Stimulated activated CD4-positive, alpha-beta T cell treated with anti-CD3 and anti-CD28 coated beads, Interleukin-1b, Interleukin-23, amount 100 ng/mL, for 1 hour (primary cell): ENCODE data around the gene ZBTB49.

Source experiments
- DNase-seq, 2 donors: peaks; one replicate each; pipeline ENCODE4 v3.0.0-alpha.2; 2020; ENCODE audit warnings: low read depth in 2 of 2

Gene ZBTB49

DNA sequence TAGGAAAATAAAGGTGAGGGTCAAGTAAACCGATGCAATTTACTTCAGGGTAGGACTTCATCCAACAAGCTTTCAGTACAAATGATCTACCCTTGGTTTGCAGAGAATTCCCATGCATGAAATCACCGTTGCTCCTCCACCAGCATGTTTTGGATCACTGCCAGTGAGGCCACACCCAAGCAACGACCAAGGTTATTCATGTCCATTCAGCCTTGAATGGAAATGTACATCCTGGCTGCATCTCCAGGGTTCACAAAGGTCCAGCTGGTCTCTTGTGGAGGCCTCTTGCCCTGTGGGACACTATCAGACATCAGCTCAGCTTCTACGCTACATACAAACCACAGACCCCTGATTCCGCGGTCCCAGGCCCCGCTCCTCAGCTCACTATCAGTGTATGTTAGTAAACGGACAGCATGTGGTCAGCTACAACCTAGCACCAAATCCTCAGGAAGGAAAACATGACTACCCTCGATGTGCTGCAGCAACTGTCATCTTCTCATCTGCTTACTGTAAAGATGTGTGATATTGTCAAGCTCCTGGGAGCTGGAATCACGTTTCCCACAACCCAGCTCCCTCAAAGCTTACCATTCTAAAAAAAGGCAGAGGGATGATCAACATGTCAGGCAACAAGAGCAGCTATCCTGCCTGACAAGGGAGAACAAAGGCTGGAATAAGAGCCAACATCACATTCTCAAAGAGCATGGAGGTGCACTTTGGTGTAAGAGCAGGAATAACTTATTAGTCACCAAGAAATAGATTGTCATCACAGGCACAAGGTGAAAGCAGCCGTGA lies 5.0 kb upstream of the ZBTB49 start:
- DNase-seq, result no peak

- DNase-seq, result no peak
Observed at GRCh38 chr4:4288098-4288497, 2.0 kb upstream of the ZBTB49 start.

DNA sequence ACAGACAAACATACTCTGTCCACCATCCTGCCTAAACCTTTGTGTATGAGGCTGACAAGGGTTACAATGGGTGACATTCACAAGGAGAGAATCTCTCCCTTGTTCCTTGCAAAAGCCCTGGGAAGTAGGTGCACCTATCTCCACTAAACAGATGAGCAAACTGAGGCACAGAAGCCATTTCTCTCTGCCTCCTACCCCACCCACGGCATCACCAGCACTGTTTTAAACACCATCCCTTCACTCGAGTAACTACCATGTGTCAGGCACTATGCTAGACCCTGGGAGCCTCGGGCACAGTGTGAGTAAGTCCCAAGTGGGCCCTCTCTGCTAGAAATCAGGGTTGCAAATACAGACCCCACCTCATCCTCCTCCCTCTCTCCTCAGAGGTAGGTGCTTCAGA lies 996 bp upstream of the ZBTB49 start:
- no peak for DNase-seq

DNA sequence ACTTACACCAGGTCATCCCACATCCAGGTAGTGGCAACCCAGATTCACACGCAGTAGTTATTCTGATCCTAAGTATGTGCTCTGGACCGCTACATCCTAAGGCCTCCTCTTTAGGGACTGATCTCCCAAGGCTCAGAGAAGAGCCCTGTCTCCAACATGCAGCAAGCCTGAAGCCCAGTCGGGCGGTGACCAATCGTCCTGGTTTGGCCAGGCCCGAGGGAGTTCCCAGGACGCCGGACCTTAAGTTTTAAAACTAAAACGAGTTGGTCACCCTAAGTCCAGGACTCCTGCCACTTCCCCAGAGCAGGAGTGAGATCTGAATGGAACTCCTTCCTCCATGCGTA lies 482 bp upstream of the ZBTB49 start:
- no peak for DNase-seq

DNA sequence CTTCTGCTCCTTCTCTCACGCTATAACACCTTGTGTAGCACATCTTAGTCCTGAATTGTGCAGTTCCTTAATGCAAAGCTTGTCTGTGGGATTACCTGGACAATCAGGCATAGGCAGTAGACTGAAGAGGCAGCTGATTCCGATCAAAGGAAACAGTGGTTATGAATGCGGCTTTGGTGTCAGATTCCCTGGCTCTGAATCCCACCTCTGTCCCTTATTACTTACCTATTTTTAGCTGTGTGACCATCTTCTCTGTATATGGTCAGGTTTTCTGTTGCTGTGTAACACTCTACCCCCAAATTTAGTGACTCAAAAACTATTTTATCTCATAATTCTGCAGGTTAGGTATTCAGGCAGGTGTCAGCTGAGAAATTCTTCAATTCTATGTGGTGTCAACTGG lies 3.2 kb downstream of the ZBTB49 start:
- no peak for DNase-seq

- DNase-seq, result no peak
Observed at GRCh38 chr4:4296283-4296846, 6.3 kb downstream of the ZBTB49 start.

DNA sequence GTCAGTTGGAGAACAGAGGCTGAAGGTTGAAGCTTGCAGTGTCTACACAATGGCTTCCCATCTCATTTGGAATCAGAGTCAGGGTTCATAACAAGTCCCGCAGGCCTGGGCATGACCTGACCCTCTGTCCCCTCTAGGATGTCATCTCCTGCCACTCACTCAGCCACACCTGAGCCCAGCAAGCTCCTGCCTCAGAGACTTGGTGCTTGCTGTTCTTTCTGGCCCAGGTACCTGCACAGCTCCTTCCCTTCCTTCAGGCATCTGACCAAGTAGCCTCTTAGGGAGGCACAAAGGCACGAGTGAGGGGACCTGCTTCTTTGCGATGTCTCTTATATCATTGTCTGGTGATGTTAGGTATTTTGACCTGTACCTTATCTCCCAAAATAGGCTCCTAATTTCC lies 9.0 kb downstream of the ZBTB49 start:
- no peak for DNase-seq

DNA sequence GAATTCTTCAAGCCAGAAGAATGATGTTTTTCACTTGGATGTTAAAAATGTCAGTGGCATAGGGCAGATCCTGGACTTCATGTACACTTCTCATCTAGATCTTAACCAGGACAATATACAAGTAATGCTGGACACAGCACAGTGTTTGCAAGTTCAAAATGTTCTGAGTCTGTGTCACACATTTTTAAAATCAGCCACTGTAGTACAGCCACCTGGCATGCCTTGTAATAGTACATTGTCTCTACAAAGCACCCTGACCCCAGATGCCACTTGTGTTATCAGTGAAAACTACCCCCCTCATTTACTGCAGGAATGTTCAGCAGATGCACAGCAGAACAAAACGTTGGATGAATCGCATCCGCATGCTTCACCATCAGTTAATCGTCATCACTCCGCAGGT lies 11.9 kb downstream of the ZBTB49 start:
- no peak for DNase-seq

GRCh38 chr4:4302416-4302815 lies 12.4 kb downstream of the ZBTB49 start:
- DNase-seq, result no peak

DNA sequence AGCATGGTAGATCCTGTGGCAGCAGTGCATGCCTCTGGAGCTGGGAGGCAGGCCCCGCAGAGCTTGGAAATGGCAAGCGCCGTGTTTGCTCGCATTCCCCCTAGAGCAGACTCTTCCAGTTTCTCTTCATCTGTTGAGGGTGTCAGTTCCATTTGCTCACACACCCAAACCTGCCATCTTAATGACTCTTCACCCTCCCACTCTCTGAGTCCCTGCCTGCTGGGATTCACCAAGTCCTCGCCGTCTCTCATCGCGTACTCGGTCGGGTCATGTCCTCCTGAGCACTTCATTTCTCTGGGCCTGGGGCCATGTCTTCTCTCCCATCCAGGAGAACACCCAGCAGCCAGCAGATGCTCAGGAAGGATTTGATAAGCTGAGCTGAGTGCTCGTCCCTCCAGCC lies 16.9 kb downstream of the ZBTB49 start:
- DNase-seq, result no peak

GRCh38 chr4:4308800-4309441 lies 18.9 kb downstream of the ZBTB49 start:
- DNase-seq, result no peak

DNA sequence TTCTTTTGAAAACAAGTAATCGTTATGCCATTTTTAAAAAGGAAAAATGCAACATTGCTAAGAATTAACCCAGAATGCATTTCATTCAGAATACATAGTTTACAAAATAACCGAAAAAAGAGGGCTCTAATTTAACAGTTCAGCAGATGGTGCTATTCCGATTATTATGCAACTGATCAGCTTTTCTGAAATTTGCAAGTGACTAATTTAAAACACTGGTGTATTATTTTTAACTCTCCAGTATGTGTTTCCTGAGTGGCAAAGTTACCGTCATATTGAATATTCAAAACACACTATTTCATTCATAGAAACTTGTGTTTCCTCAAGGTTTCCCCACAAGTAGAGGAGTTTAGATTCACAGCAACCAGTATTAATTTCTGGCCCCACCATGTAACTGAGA lies 21.1 kb downstream of the ZBTB49 start:
- no peak for DNase-seq

DNA sequence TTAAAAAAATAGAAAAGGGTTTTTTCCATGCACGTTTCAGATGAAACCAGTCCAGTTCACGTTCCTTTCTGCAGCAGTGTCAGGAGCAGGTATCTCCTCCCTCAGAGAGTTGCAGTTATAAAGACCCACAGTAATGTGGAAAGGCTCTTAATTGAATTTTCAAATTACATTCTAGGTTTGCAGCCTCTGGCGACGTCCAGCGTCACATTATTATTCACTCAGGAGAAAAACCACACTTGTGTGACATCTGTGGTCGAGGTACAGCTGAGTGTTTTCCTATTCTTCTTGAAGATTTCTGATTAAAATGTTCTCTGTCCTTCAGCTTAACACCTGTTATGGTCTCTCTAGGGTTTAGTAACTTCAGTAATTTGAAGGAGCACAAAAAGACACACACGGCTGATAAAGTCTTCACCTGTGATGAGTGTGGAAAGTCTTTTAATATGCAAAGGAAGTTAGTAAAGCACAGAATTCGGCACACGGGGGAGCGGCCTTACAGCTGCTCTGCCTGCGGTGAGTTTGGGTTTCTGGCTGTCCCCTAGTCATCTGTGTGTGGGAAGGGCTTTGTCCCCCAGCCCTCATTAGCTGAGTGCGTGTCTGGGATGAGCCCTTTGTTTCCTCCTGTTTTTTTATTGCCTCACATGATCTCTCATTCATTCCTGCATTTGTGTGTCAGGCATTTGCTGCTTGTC lies 25.6 kb downstream of the ZBTB49 start:
- no peak for DNase-seq

DNA sequence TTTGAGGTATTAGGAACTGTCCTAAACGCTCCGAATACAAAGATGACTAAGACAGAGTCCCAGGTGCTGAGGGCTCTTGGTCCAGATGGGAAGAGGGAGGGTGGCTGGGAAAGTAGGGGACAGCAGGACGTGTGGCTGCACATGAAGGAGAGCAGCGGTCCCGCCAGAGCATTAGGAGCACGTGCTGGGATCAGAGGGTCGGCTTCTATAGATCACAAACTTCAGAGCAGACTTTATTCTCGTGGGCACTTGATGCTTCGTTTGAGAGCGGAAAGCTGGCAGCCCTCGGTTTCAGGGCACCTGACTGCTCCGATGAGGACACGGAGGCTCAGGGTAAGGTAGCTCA lies 26.1 kb downstream of the ZBTB49 start:
- no peak for DNase-seq

DNA sequence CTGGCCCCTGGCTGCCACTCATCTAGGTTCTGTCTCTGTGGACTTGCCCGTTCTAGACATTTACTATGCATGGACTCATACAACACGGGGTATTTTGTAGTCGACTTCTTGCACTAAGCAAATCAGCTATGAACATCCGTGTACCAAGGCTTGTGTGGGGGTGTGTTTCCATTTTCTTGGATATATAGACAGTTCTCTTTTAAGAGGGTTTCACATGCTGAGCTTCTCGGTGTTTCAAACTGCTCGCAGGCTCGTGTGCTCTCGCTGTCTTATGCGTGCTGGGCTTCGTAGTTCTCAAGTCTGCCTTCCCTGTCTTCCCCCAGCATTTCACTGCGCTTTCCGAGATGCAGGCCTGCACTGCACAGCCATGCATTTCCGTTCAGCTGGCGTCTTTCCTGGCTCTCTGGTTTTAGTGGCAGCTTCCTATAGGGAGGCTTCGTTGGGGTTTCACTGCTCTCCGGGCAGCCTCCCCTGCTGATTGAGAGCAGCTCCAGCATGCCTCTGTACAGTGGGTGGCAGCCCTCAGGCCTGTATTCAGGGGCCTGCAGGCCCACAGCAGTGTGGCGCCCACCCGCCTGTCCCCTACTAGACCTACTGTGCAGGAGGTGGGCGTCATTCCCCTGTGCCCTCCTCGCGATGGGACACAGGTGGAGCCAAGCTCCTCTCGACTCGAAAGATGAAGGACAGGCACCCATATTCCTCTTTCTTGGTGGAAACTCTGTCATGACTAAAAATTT lies 27.6 kb downstream of the ZBTB49 start:
- no peak for DNase-seq

- DNase-seq, result no peak
Observed at GRCh38 chr4:4320528-4320927, 30.5 kb downstream of the ZBTB49 start.

DNA sequence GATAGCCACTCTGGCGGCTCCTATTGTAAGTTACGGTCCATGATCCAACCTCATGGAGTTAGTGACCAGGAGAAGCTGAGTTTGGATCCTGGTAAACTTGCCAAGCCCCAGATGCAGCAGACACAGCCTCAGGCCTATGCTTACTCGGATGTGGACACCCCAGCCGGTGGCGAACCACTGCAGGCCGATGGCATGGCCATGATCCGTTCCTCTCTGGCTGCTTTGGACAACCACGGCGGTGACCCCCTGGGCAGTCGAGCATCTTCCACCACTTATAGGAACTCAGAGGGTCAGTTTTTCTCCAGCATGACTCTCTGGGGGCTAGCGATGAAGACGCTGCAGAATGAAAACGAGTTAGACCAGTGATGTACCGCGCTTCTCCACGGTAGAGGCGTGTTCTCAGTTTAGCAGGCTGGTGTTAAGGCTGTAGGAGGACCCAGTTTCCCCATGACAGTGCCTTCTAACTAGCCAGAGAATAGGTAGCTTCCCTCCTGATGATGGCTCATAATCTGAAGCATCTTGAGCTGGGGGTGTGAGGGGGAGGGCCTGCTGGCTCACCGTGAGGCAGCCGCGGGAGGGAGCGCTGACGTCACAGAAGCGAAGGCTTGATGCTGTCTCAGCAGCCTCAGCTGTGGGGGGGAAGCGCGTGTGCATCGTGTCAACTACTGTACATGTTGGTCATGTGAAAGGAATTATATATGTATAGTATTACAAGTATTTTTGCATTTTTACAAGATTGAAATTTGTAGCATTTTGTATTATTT lies 31.1 kb downstream of the ZBTB49 start:
- DNase-seq, result no peak

GRCh38 chr4:4321951-4322688 lies 32.1 kb downstream of the ZBTB49 start:
- no peak for DNase-seq

GRCh38 chr4:4323705-4324534 lies 33.9 kb downstream of the ZBTB49 start:
- DNase-seq, result no peak

- no peak for DNase-seq
Observed at GRCh38 chr4:4325321-4325720, 35.3 kb downstream of the ZBTB49 start.
